Ureter (tissue), 1 donor: ENCODE data around the gene GGCX. TPM values are rescaled to one million over a fixed set of nuclear protein-coding genes. Genes with fewer than 3 reads are reported as not detected.
A peak's percentile ranks its signal among the peaks of the same experiment; 100 is the strongest.
"Not testable (repeated sequence)": the region's sequence is repeated elsewhere in the genome, so short reads cannot be mapped to it uniquely, and the experiment has no call there.

Experiments used
- DNase-seq: peaks from one replicate; pipeline ENCODE4 v3.0.0-alpha.2; 2020; ENCODE audit warnings: low spot score
- total RNA-seq: library from RNA; stranded (reverse); gene quantifications from one replicate; pipeline ENCODE4 v1.2.4, GENCODE V29; 2023
- donor health status: DM: yes; HTN: yes; CAD: no.

The GGCX gene
- total RNA-seq, 1 donor from 2014 or later = 48.9 TPM

DNA sequence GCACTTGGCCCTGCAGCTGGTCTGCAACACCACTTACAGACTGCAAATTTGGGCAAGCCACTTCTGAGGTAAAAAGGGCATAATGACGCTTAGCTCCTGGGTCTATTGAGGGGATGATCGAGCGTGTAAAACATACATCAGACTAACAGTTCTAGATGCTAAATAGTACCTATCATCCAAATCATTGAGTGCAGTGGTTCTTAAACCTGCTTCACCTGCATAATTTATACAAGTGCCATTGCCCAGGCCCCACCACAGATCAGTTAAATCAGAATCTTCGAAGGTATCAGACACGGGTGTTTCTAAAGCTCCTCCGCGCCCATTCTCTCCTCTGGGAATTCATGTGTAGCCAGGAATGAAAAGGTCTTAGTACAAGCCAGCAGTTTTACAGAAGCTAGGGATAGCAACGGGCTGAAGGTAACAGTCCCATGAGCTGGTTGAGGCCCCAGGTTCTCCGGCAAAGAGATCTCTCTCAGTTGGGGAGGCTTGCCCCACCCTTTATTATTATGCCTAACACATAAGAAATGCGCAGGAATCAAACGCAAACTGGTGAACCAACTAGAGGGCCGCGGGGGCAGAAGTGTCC, 33.5 kb upstream of the GGCX start:
- no peak for DNase-seq

DNA sequence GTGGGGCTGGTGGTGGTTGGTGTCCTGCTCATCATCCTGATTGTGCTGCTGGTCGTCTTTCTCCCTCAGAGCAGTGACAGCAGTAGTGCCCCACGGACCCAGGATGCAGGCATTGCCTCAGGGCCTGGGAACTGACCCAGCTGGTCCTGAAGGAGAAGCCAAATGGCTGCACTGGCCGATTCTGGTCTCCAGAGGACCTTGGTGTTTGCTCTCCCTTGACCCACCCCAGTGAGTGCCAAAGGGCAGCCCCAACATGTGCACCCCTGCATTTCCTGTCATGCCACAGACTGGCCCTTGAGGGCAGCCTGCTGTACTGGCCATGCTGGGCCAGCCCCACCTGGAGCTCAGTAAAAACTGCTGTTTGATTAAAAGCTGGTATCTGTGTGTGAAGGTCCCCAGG, 31.7 kb upstream of the GGCX start:
- no peak for DNase-seq

DNA sequence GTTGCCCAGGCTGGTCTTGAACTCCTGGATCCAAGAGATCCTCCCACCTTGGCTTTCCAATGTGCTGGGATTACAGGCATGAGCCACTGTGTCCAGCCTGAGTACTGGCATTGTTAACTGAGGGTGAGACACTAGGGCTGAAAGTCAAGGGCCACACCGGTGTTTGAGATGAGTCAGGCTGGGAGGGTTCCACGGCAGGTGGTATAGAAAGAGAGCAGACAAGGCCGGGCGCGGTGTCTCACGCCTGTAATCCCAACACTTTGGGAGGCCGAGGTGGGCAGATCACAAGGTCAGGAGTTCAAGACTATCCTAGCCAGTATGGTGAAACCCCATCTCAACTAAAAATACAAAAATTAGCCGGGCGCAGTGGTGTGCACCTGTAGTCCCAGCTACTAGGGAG, 31.0 kb upstream of the GGCX start:
- DNase-seq = not testable (repeated sequence)

DNA sequence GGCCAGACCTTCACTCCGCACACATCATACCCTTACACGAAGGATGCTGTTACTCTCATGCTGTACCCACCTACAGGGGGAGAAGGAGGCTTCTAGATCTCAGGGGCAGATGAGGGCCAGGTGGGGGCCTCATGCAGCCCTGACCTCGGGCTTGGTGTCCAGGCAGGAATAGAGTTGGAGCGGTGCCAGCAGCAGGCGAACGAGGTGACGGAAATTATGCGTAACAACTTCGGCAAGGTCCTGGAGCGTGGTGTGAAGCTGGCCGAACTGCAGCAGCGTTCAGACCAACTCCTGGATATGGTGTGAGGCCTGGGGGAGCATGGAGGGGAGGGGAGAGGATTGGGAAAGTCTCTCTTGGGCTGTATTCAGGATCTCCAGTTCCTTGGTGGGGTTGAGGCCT, 30.3 kb upstream of the GGCX start:
- DNase-seq = no peak

DNA sequence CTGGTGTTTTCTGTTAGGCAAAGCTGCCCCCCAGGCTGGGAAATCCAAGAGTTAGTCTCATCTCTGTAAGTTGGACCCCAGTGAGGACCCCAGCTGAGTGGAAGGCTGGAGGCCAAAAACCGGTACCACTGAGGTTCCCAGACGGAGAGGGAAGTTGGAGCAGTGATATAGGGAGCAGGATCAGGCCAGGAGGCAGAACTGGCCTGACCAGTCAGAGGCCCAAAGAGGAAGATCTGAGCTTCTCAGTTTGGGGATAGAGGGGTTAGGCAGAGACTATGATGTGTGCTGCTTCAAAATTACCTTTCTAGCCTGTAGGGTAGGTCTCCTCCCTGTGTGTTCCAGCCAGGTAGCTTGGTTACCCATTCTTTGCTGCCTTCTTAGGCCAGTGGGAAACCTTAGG, 29.7 kb upstream of the GGCX start:
- no peak for DNase-seq

DNA sequence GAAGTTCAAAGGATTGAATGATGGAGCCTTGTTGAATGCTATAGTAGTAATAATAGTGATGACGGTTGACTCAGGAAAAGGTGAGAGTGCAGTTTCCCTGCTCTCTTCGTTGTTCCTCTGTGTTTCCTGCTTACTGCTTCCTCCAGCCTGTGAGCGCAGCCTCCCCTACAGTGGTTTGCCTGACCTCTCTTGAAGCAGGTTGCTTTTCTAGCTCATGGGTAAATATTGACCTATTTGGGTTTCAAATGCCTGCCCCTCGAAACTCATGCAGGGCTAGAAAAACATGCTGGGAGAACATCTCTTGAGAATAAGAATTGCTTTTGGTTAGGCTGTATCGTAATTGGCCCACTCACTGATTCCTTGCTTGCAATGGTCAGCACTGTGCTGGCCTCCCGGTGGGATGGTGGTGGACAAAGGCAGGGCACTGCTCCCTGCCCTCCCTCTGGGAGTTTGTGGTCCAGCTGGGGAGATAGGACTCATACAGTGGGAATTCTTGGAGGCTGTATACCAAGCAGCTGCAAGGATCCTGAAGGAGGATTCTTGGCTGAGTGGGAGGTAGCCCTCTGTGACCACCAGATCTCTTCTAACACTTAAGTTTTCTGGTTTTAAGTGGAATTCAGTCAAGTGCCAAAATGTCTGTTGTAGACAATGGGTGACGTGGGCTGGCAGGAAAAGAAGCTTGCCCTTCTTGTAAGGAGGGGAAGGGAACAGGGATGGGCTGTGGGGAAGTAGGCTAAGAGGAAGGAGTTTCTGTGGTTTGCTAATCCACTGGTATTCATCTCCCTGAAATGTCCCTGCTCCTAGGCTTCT, 28.9 kb upstream of the GGCX start:
- no peak for DNase-seq

DNA sequence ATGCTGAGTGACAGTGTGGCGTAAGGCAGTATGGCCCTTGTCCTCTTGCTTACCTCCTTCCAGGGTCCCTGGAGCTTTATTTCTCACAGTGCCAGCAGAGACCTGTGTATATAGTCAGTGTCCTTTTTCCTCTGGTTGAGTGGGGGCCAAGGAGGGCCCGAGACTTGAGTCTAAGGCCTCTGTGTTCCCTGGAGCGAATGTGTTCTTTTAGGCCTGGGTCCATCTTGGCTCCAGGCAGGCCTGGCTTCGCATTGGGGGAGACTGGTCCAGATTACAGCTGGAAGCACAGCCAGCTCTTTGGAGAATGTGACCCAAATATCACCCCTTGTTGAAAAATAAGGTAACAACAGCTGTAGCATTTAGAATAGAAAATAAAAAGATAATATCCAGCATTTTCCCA, 27.9 kb upstream of the GGCX start:
- DNase-seq = no peak

DNA sequence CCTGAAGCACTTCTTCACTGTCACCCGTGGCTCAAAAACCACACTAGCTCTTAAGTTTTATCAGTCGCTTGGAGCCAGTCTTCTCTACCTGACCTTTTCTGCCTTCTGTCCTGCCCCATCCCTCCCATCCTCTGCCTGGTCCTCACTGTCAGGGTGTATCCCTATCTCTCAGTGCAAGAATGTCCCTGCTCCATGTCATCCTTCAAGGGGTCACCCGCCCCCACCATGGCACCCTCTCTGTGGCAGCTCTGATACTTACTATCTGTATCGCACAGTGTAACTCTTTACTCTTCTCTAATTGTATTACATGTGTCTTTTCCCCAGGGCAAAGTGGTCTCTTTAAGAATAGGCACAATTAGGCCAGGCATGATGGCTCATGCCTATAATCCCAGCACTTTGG, 27.4 kb upstream of the GGCX start:
- DNase-seq = no peak

DNA sequence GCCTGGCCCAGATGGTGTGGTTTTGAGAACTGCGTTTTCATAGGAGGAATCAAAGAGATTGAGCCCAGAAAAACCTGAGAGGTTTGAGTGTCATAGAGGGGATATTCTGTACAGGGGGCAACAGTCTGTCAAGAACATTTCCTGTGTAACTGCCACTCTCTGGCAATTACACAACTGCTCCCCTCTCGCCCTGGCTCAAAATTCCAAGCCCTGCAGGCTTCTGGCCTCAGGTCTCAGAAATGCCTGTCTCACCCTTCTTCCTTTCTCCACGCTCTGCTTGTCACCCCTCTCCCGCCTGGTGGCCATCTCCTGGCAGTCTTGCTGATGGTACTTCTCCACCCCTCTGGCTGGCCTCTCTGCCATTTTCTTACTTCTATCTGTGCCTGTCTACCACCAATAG, 26.9 kb upstream of the GGCX start:
- DNase-seq = no peak

DNA sequence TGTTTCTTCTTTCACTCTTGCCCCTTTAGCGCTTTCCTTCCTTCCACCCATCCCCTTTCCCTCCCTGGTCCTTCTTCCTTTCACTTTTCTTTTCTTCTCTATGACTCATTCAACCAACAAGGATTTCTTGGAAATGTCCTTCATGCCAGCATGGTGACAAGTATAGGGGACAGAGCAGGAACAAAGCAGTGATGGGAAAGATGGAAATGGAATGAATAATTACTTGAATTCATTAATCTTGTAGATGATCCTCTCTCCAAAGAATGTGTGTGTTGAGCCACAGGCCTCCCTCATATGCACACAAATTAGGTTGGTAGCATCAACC, 24.4 kb upstream of the GGCX start:
- no peak for DNase-seq

DNA sequence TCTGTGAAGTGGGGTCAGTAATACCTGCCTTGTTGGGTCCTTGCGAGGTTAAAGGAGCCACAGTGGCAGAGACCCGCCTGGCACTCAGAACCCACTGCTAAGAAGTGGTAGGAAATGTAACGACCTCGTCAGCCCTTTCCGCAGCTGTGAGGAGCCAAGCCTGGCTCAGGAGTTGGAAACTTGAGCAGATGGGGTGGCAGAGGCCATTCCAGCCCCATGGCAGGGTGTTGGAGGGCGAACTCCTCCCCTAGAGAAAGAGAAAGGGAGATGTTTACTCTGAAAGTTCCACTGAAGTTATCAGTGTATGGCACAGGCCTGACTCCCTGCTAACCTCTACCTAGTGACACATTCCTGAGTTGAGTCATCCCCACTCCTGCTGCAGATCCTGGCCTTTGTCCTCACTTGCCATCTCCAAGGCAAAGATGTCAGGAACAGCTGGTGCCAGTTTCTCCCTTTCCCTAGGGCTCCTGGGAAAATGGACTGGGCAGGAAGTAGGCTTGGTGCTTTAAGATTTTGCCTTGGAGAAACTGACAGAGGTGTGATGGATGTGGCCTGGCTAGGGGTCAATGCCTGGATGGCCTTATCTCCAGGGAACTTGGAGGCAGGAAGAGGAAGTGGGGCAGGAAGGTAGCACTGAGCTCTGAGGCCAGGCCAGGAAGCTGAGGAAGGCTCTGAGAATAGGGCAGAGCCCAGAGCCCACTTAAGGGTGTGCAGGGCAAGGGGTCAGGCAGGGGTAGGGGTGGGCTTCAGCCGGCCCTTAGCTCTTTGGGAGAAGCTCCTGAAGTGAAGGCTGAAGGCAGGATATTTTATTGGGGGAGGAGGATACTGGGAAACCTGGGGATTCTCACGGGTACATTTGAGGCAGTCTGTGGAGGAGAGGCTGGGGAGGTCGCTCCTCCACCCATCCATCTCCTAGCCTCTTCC, 23.8 kb upstream of the GGCX start:
- no peak for DNase-seq

DNA sequence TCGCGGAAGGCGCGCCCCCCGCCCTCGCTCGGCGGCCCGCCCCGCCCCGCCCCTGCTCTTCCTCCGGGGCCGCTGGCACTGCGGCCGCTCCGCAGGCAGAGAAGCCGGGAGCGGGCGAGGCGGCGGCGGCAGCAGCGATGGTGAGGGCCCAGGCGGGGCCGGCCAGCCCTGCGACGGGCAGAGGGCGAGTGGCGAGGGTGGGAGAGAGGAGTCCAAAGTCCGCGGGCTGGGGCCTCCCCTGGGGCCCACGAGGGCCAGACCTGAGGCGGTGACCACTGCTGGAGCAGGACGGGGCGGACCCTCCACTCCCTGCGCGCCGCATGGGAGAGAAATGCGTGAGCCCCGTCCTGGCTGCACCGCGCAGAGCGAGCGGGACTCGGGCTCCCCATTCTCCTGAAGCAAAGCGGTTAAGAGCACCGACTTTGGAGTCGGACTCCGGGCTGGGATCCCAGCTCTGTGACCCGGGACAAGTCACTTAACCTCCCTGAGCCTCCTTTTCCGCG, 23.1 kb upstream of the GGCX start, which contains the start of gene VAMP5:
TSS of gene VAMP5 (plus strand) at position 78 of the 503 bp plus-strand sequence. CDS start at position 138, 60 bp downstream.
- no peak for DNase-seq

DNA sequence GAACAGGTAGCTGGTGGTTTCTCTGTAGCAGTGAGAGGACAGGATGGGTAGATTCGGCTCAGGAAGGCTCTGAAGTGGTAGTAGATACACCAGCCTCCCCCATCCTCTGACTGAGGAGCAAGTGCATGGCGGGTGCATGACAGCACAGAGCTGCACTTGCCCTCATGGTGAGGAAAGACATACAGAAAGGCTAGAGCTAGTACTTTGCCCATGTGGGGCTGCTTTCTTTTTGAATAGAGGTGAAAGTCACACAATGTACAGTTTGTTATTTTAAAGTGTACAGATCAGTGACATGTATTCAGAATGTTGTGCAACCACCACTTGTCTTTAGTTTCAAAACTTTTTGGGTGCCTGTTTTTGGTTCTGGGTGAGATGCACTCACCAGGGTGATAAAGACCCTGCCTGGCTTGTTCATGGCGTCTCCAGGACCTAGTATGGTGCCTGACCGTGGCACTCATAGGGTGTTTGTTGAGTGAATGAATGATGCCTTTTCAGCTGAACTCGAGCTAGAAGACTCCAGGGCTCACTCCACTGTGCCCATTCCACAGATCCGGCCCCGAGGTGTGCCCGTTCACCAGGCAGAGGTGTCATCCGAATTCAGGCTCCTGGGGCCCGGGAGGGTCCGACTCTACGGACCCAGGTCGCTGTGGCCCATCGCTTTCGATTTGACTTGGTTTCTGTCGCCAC, 22.5 kb upstream of the GGCX start:
- no peak for DNase-seq

DNA sequence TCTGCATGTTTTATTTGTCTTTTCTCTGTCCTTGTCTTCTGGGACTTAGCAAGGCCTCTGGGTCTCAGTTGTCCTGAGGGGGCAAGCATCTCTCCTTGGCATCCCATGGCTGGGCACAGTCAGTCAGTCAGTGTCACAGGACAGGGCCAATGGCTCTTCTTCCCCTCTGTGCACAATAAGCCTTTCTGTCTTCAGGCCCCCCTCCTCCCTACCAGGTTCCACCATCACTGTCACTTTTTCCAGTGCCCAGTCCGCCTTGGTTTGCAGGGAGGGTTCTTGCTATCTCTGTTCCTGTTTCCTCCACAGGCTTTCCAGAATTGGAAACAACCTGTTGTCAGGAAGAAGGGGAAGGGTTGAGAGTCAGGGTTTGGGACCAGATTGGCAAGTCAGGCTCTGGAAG, 21.2 kb upstream of the GGCX start:
- DNase-seq = no peak

DNA sequence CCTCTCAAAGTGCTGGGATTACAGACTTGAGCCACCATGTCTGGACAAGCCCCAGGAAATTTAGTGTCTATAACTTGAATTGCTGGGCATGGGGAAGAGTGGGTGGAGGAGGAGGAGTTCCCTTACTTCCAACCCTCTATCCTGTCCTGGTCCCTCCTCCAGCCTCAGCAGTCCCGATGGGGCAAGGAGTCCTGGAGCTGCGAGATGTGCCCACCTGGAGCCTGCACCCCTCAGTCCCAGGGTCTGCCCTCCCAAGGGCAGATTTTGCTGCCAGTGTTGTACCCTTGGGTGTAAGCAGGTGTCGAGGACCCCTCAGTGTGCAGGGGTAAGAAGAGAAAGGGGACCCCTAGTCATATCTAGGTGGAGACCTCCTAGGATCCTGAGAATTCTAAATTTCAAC, 18.9 kb upstream of the GGCX start:
- DNase-seq = no peak

DNA sequence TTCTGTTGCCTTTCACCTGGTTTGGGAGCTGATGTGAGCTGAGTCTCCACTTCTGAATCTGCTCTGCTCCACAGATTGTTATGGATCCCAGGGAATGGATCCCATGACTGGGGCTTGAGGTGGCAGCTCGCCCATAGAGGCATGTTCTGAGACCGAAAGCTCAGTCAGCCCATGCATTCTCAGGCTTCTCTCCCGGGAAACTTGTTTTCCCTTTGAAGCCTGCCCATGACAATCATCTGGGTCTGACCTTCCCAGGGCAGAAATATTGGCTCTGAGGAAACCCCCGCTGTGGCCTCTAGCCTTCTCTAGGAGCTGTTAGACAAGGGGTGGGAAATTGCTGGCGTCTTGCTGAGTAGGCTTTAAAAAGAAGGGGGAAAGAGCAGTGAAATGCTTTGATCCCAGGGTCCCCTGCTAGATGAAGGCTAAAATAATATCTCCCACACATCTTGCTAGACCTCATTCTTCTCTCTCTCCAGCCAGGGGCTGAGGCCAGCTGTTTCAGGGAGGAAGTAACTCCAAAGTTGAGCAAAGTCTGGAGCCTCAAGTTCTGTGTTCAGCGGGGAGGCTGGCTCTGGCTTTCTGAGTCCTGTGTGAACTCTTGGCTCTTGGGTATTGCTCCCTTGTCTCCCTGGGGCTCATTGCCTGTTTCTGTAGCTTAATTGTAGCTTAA, 18.1 kb upstream of the GGCX start:
- no peak for DNase-seq

DNA sequence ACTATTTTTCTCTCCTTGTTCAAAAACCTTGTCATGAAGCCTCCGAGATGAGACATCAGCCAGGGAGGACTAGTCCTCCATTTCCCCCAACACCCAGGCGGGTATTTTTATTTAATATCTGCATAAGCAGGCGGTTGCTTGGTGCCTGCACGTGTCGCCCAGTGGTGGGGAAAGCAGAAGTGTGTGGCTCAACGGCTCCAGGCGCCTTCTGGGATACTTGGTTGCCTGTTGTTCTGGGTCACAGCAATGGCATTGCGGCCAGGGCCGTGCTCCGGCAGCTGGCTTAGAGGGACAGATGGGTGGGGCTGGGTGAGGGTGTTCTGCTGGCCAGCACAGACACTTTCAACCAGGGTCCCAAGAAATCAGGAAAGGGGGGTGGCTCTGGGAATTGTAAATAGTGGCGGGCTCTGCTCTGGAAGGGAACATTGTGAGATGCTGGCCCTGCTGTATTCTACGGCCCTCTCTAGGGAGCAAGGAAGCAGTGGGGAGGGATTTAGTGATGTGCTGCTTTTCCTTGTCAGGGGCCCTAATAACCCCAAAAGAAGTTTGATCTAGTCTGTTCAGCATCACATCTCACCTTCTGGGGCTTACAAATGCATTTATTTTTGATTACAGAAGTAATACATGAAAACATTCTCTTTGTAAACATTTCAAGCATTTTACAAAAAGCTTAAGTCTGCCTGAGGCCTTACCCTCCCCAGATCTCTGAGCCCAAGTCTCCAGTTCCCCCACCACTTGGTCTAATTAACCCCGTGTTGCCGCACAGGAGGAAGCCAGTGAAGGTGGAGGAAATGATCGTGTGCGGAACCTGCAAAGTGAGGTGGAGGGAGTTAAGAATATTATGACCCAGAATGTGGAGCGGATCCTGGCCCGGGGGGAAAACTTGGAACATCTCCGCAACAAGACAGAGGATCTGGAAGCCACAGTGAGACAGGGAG, 17.2 kb upstream of the GGCX start:
- DNase-seq = no peak

DNA sequence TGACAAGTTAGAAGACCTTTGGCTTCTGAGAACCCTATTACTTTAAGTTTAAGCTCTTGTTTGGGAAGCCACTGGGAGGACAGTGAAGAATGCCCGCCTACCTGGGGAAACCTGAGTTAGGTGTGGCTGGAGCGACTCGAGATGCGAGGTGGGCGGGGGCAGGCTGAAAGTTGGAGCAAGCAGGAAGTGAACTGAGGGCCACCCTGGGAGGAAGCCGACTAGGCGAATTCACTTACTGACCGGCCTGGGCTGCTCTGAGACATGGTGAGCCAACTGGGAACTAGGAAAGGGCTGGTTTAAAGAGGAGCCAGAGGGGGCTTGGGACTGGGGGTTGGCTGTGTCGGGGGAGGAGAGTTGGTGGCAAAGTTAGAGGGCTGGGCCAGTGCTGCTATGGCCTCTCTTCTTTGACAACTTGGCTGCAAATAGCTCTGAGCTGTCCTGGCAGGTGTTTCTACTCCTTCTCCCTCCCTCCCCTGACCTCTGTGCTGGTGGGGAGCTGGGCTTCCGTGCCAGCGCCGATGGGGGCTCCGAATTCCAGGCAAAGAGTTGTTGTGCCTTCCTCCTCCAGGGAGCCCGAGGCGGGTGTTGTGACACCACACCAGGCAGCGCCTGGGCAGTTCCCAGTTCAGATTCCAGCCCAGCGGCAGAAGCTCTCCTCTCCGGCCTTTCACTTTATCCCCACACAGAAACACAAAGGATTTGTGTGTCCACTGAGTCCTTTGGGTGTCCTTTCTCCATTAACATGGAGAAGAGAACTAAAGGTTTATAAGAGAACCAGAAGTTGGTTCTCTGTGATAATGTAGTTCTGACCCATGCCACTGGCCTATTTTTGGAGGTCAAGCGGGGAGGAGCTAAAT, 16.3 kb upstream of the GGCX start, which contains the start of gene VAMP8:
TSS of gene VAMP8 (plus strand) at position 201 of the 857 bp plus-strand sequence. CDS start at position 262, 61 bp downstream.
- DNase-seq = peak; percentile 87

DNA sequence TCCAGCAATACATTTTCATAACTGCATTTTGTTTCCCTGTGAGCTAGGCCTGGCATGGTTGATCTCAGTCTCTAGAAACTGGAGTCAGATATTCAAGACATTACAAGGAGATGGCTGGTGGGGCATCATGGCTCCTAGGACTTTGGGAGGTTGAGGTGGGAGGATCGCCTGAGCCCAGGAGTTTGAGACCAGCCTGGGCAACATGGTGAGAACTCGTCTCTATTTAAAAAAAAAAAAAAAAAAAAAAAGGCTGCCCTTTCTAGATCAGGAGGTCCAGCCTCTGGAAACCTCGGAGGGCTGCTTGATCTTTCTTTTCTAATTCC, 15.7 kb upstream of the GGCX start:
- DNase-seq = no peak
